Colonic mucosa (tissue), 4 donors: ENCODE measurements around the gene CMTM5. TPM values are rescaled to one million over a fixed set of nuclear protein-coding genes. Genes with fewer than 3 reads are reported as not detected.

Source experiments
- DNase-seq: peaks from one replicate; pipeline ENCODE4 v3.0.0-alpha.2; 2020
- H3K27ac ChIP-seq: fragments of 200-600 bp; one replicate; pipeline ENCODE4 v1.8.0; 2021
- H3K27me3 ChIP-seq: fragments of 200-600 bp; one replicate; pipeline ENCODE4 v1.8.0; 2021
- H3K36me3 ChIP-seq: fragments of 200-600 bp; one replicate; pipeline ENCODE4 v1.8.0; 2021
- H3K4me1 ChIP-seq: fragments of 200-600 bp; one replicate; pipeline ENCODE4 v1.8.0; 2021; ENCODE audit warnings: mild to moderate bottlenecking
- H3K4me3 ChIP-seq: fragments of 200-600 bp; one replicate; pipeline ENCODE4 v1.8.0; 2021
- H3K9ac ChIP-seq, 2 donors: one replicate each; pipeline ENCODE4 v1.7.0; 2013; ENCODE audit warnings: control low read depth in 2 of 2, low read depth in 2 of 2, low read length in 2 of 2
- H3K9me3 ChIP-seq: fragments of 200-600 bp; one replicate; pipeline ENCODE4 v1.8.0; 2021
- intact Hi-C: fragments of 100-400 bp; cut with DNase I; formaldehyde crosslinking; loops from one replicate; pipeline ENCODE4 v1.14.1; 2022
- total RNA-seq, 2 donors: library from RNA; stranded (reverse); fragmentation: NEBNext Ultra II Directional in 1 of 2; extraction: Animal tissue kit (Norgen Biotek cat#: 25700) in 1 of 2; gene quantifications; one replicate each; pipeline ENCODE4 v1.2.1, GENCODE V29; 2021
- TF ChIP-seq, protein P1 (sequence below): fragments of 200-600 bp; IDR thresholded peaks from one replicate; pipeline ENCODE4 v1.8.0; 2022; ENCODE audit warnings: antibody characterized with exemption, mild to moderate bottlenecking
- donor health status: healthy.
- donor health status: DM: no; HTN: no; CAD: no.
- donor health status: DM: no; HTN: no; CAD: no.

Gene CMTM5
- total RNA-seq, 2 donors from 2014 or later: 0.40 to 0.66 TPM

- intact Hi-C loops: no loop called here
- no peak overlapping the region for H3K27ac ChIP-seq
- TF ChIP-seq, protein P1, sequence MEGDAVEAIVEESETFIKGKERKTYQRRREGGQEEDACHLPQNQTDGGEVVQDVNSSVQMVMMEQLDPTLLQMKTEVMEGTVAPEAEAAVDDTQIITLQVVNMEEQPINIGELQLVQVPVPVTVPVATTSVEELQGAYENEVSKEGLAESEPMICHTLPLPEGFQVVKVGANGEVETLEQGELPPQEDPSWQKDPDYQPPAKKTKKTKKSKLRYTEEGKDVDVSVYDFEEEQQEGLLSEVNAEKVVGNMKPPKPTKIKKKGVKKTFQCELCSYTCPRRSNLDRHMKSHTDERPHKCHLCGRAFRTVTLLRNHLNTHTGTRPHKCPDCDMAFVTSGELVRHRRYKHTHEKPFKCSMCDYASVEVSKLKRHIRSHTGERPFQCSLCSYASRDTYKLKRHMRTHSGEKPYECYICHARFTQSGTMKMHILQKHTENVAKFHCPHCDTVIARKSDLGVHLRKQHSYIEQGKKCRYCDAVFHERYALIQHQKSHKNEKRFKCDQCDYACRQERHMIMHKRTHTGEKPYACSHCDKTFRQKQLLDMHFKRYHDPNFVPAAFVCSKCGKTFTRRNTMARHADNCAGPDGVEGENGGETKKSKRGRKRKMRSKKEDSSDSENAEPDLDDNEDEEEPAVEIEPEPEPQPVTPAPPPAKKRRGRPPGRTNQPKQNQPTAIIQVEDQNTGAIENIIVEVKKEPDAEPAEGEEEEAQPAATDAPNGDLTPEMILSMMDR: no peak
- H3K9me3 ChIP-seq: no peaks in the 10 kb centered on the region
- peaks cover 7% of the 10 kb centered on the region for H3K4me1 ChIP-seq
- peaks cover 28% of the 10 kb centered on the region for H3K27me3 ChIP-seq
- peak overlapping the region; percentile 26 to 30 for H3K9ac ChIP-seq
- H3K4me3 ChIP-seq: peak overlapping the region; percentile 47
- no peaks in the 10 kb centered on the region for H3K36me3 ChIP-seq
- DNase-seq: no peak
Measured at GRCh38 chr14:23351681-23352505, 25.0 kb upstream of the CMTM5 start.

GRCh38 chr14:23352506-23353432 lies 24.1 kb upstream of the CMTM5 start, which contains the start of gene SLC22A17:
SLC22A17 (minus strand) TSS chr14:23352887.
- Histone ChIP-seq H3K9me3 (no peaks in the 10 kb centered on the region), H3K36me3 (no peaks in the 10 kb centered on the region), H3K9ac (peak within 1 kb of the TSS; percentile 26 to 30), H3K4me3 (peak within 1 kb of the TSS; percentile 47), H3K27me3 (peaks cover 28% of the 10 kb centered on the region), H3K27ac (no peak within 1 kb of the TSS), H3K4me1 (peaks cover 7% of the 10 kb centered on the region)
- DNase-seq: peak; percentile 65
- TF ChIP-seq, protein P1: no peak
- intact Hi-C loops: no loop called here

GRCh38 chr14:23353433-23353780 lies 23.4 kb upstream of the CMTM5 start:
- DNase-seq: no peak
- peaks cover 7% of the 10 kb centered on the region for H3K4me1 ChIP-seq
- peaks cover 28% of the 10 kb centered on the region for H3K27me3 ChIP-seq
- H3K9ac ChIP-seq: no peak overlapping the region
- intact Hi-C loops: no loop called here
- no peaks in the 10 kb centered on the region for H3K36me3 ChIP-seq
- H3K9me3 ChIP-seq: no peaks in the 10 kb centered on the region
- H3K27ac ChIP-seq: no peak overlapping the region
- no peak overlapping the region for H3K4me3 ChIP-seq
- TF ChIP-seq, protein P1: no peak

GRCh38 chr14:23354990-23355389 lies 21.9 kb upstream of the CMTM5 start:
- peaks cover 28% of the 10 kb centered on the region for H3K27me3 ChIP-seq
- no peaks in the 10 kb centered on the region for H3K36me3 ChIP-seq
- H3K4me1 ChIP-seq: peaks cover 7% of the 10 kb centered on the region
- H3K9ac ChIP-seq: no peak overlapping the region
- no peaks in the 10 kb centered on the region for H3K9me3 ChIP-seq
- DNase-seq: no peak
- intact Hi-C loops: no loop called here
- TF ChIP-seq, protein P1: no peak
- H3K27ac ChIP-seq: no peak overlapping the region
- H3K4me3 ChIP-seq: no peak overlapping the region

- no peak for DNase-seq
- Histone ChIP-seq H3K9me3 (no peaks in the 10 kb centered on the region), H3K36me3 (no peaks in the 10 kb centered on the region), H3K4me1 (peaks cover 7% of the 10 kb centered on the region), H3K4me3 (no peak overlapping the region), H3K9ac (no peak overlapping the region), H3K27me3 (peaks cover 26% of the 10 kb centered on the region), H3K27ac (no peak overlapping the region)
- intact Hi-C loops: no loop called here
- TF ChIP-seq, protein P1: no peak
Measured at GRCh38 chr14:23355871-23356435, 20.9 kb upstream of the CMTM5 start.
